Mesendoderm (in vitro differentiated cells): ENCODE results near the gene MOXD1.

ENCODE experiments used
- DNase-seq: peaks from one replicate; pipeline ENCODE4 v3.0.0; 2013
- H2AK5ac ChIP-seq: 2 replicates; pipeline ENCODE4 v1.6.1; 2013; ENCODE audit warnings: low read length, inconsistent platforms
- H2BK120ac ChIP-seq: 2 replicates; pipeline ENCODE4 v1.6.1; 2013; ENCODE audit warnings: low read depth, mild to moderate bottlenecking, low read length, moderate library complexity, mixed read lengths
- H2BK15ac ChIP-seq: replicated peaks from 2 replicates; pipeline ENCODE4 v1.6.1; 2013; ENCODE audit warnings: low read depth, mild to moderate bottlenecking, moderate library complexity
- H2BK5ac ChIP-seq: 2 replicates; pipeline ENCODE4 v1.6.1; 2013; ENCODE audit warnings: low read length, inconsistent platforms
- H3K18ac ChIP-seq: 2 replicates; pipeline ENCODE4 v1.6.1; 2013; ENCODE audit warnings: mild to moderate bottlenecking, low read length, mixed read lengths
- H3K23ac ChIP-seq: one replicate; pipeline ENCODE4 v1.6.1; 2013; ENCODE audit warnings: low read length
- H3K27ac ChIP-seq: 2 replicates; pipeline ENCODE4 v1.5.1; 2013; ENCODE audit warnings: low read depth, mild to moderate bottlenecking, inconsistent platforms, low read length, moderate library complexity
- H3K27me3 ChIP-seq: 2 replicates; pipeline ENCODE4 v1.6.1; 2013; ENCODE audit warnings: low read length, control low read depth, mild to moderate bottlenecking, inconsistent platforms; ENCODE audit not compliant: insufficient read depth, poor library complexity
- H3K36me3 ChIP-seq: 2 replicates; pipeline ENCODE4 v1.6.1; 2013; ENCODE audit warnings: low read length, inconsistent platforms; ENCODE audit not compliant: control insufficient read depth, insufficient read depth
- H3K4ac ChIP-seq: one replicate; pipeline ENCODE4 v1.6.1; 2013; ENCODE audit warnings: low read depth, mild to moderate bottlenecking, low read length, moderate library complexity
- H3K4me1 ChIP-seq: 2 replicates; pipeline ENCODE4 v1.6.1; 2013; ENCODE audit warnings: low read depth, low read length, inconsistent platforms; ENCODE audit not compliant: control insufficient read depth
- H3K4me2 ChIP-seq: 2 replicates; pipeline ENCODE4 v1.6.1; 2013; ENCODE audit warnings: low read length
- H3K4me3 ChIP-seq: 2 replicates; pipeline ENCODE4 v1.5.1; 2013; ENCODE audit warnings: mild to moderate bottlenecking, low read length
- H3K56ac ChIP-seq: one replicate; pipeline ENCODE4 v1.6.1; 2013; ENCODE audit warnings: low read length
- H3K79me1 ChIP-seq: 2 replicates; pipeline ENCODE4 v1.6.1; 2013; ENCODE audit warnings: low read length, inconsistent platforms
- H3K79me2 ChIP-seq: 2 replicates; pipeline ENCODE4 v1.6.1; 2013; ENCODE audit warnings: mild to moderate bottlenecking, low read length; ENCODE audit not compliant: control insufficient read depth, insufficient read depth
- H3K9ac ChIP-seq: 2 replicates; pipeline ENCODE4 v1.6.1; 2013; ENCODE audit warnings: low read length, inconsistent platforms
- H4K5ac ChIP-seq: one replicate; pipeline ENCODE4 v1.6.1; 2013; ENCODE audit warnings: low read length
- H4K8ac ChIP-seq: one replicate; pipeline ENCODE4 v1.6.1; 2013; ENCODE audit warnings: low read depth, mild to moderate bottlenecking, control low read depth, low read length, moderate library complexity
- WGBS: extraction: QIAGEN DNeasy Blood & Tissue Kit; methylation state at CpG from one replicate; pipeline ENCODE4 v1.1.7; 2013; ENCODE audit warnings: low lambda C conversion rate, missing lambda C conversion rate; ENCODE audit not compliant: insufficient coverage; ENCODE audit errors: extremely low coverage; 5-methylcytosine and 5-hydroxymethylcytosine counted together

Gene MOXD1

GRCh38 chr6:132404736-132405135 is 3.5 kb upstream of the MOXD1 start:
- Histone ChIP-seq H3K4me1 (no peaks in the 10 kb centered on the region), H3K9ac (no peak overlapping the region), H4K8ac (no peak overlapping the region), H2BK120ac (no peak overlapping the region), H2BK15ac (no peak overlapping the region), H3K36me3 (no peaks in the 10 kb centered on the region), H3K4me3 (no peak overlapping the region), H3K4me2 (no peak overlapping the region), H3K27me3 (peaks cover 15% of the 10 kb centered on the region), H3K18ac (no peak overlapping the region), H2AK5ac (no peak overlapping the region), H2BK5ac (no peak overlapping the region), H3K79me2 (no peaks in the 10 kb centered on the region), H3K4ac (no peak overlapping the region), H3K23ac (no peak overlapping the region), H4K5ac (no peak overlapping the region), H3K27ac (no peak overlapping the region), H3K79me1 (no peaks in the 10 kb centered on the region), H3K56ac (no peak overlapping the region)
- WGBS: no CpG with 5 or more reads among the region's 3 CpGs
- no peak for DNase-seq

DNA sequence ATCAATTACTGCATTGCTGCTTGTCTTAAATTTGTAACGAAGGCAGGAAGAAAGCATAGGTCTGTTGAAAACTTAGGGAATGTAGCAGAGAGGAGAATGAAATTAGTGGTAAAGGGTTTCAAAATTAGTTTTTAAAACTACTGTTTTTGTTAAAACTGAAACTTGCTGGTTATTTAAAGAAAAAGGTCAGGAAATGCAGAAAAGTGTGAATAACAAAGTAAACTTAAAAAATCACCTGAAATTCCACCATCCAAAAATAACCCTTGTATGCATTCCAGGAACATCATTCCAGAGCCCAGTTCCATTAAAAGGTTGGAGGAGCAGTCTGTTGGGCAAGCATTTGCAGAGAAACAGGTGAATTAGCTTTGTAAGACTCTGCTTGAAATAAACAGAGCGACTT is 3.1 kb upstream of the MOXD1 start:
- Histone ChIP-seq H3K27ac (no peak overlapping the region), H3K79me2 (no peaks in the 10 kb centered on the region), H2AK5ac (no peak overlapping the region), H3K18ac (no peak overlapping the region), H3K36me3 (no peaks in the 10 kb centered on the region), H3K4me3 (no peak overlapping the region), H3K4me1 (no peaks in the 10 kb centered on the region), H3K56ac (no peak overlapping the region), H3K79me1 (no peaks in the 10 kb centered on the region), H4K5ac (no peak overlapping the region), H3K4ac (no peak overlapping the region), H3K23ac (no peak overlapping the region), H3K27me3 (peaks cover 15% of the 10 kb centered on the region), H4K8ac (no peak overlapping the region), H3K9ac (no peak overlapping the region), H2BK120ac (no peak overlapping the region), H3K4me2 (no peak overlapping the region), H2BK15ac (no peak overlapping the region), H2BK5ac (no peak overlapping the region)
- DNase-seq: no peak
- no CpG with 5 or more reads among the region's 2 CpGs for WGBS

- H3K27ac ChIP-seq: no peak overlapping the region
- peaks cover 15% of the 10 kb centered on the region for H3K27me3 ChIP-seq
- H3K4ac ChIP-seq: no peak overlapping the region
- no peaks in the 10 kb centered on the region for H3K36me3 ChIP-seq
- no peak overlapping the region for H2BK120ac ChIP-seq
- H3K4me3 ChIP-seq: peak overlapping the region; percentile 53
- no peaks in the 10 kb centered on the region for H3K79me2 ChIP-seq
- no peaks in the 10 kb centered on the region for H3K4me1 ChIP-seq
- H2BK15ac ChIP-seq: no peak overlapping the region
- no peak overlapping the region for H3K18ac ChIP-seq
- H3K79me1 ChIP-seq: no peaks in the 10 kb centered on the region
- WGBS: no CpG with 5 or more reads among the region's 35 CpGs
- H3K56ac ChIP-seq: peak overlapping the region; percentile 81
- H3K9ac ChIP-seq: peak overlapping the region; percentile 44
- DNase-seq: peak; percentile 31
- no peak overlapping the region for H4K8ac ChIP-seq
- no peak overlapping the region for H2BK5ac ChIP-seq
- H4K5ac ChIP-seq: no peak overlapping the region
- peak overlapping the region; percentile 90 for H3K4me2 ChIP-seq
- H3K23ac ChIP-seq: peak overlapping the region; percentile 3
- H2AK5ac ChIP-seq: no peak overlapping the region
Observed at GRCh38 chr6:132401618-132402285, 477 bp upstream of the MOXD1 start.

- Histone ChIP-seq H3K23ac (no peak overlapping the region), H4K8ac (no peak overlapping the region), H3K27ac (no peak overlapping the region), H3K4me3 (no peak overlapping the region), H2BK120ac (no peak overlapping the region), H3K4me2 (peak overlapping the region; percentile 49), H3K9ac (no peak overlapping the region), H3K4ac (no peak overlapping the region), H3K56ac (no peak overlapping the region), H3K18ac (no peak overlapping the region), H4K5ac (no peak overlapping the region), H2BK15ac (no peak overlapping the region), H3K36me3 (no peaks in the 10 kb centered on the region), H2BK5ac (no peak overlapping the region), H3K4me1 (no peaks in the 10 kb centered on the region), H2AK5ac (no peak overlapping the region), H3K27me3 (peaks cover 15% of the 10 kb centered on the region), H3K79me2 (no peaks in the 10 kb centered on the region), H3K79me1 (no peaks in the 10 kb centered on the region)
- no CpG with 5 or more reads among the region's 11 CpGs for WGBS
- DNase-seq: peak; percentile 32
Observed at GRCh38 chr6:132400555-132400882, 756 bp downstream of the MOXD1 start.

DNA sequence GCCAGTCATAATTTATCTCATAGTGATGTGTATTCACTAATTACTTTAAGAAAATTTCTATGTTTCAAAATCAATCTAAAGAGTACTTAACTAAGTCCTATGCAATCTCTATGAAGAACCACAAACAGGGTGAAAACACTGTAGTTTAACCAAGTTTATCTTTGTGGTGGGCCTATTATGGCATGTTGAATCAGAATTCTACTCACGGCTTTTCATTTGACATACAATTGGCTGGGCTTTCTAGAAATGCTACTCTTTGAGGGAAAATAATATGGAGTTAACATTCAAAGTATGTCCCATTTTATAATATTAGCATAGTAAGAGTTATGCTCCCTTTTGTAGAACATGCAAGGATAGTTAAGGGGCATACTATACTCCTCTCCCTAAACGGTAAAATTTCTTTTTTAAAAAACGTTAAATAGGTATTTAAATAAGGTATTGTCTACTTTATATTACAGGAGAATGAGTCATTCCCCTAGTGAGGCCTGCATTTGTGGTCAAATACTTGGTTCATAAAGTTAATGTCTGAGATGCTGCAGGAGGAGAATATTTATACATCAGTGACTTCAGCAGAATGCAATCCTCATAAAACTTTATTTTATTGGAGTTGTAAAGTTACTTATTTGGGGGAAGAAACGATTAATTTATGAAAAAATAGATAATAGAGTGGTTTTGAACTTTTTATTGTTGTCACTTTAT is 1.8 kb downstream of the MOXD1 start:
- Histone ChIP-seq H2AK5ac (no peak overlapping the region), H2BK15ac (no peak overlapping the region), H3K79me1 (no peaks in the 10 kb centered on the region), H2BK120ac (no peak overlapping the region), H3K79me2 (no peaks in the 10 kb centered on the region), H3K4ac (no peak overlapping the region), H3K36me3 (no peaks in the 10 kb centered on the region), H3K23ac (no peak overlapping the region), H4K8ac (no peak overlapping the region), H3K27me3 (peaks cover 15% of the 10 kb centered on the region), H3K56ac (no peak overlapping the region), H3K4me3 (no peak overlapping the region), H3K4me2 (no peak overlapping the region), H3K27ac (no peak overlapping the region), H4K5ac (no peak overlapping the region), H3K4me1 (no peaks in the 10 kb centered on the region), H3K9ac (no peak overlapping the region), H2BK5ac (no peak overlapping the region), H3K18ac (no peak overlapping the region)
- no peak for DNase-seq
- WGBS: 100% methylated on average over 1 of the region's 4 CpGs
